ENCODE results near the gene TXNRD2.
"Not testable (repeated sequence)": the region's sequence is repeated elsewhere in the genome, so short reads cannot be mapped to it uniquely, and the experiment has no call there.

Gene TXNRD2

DNA sequence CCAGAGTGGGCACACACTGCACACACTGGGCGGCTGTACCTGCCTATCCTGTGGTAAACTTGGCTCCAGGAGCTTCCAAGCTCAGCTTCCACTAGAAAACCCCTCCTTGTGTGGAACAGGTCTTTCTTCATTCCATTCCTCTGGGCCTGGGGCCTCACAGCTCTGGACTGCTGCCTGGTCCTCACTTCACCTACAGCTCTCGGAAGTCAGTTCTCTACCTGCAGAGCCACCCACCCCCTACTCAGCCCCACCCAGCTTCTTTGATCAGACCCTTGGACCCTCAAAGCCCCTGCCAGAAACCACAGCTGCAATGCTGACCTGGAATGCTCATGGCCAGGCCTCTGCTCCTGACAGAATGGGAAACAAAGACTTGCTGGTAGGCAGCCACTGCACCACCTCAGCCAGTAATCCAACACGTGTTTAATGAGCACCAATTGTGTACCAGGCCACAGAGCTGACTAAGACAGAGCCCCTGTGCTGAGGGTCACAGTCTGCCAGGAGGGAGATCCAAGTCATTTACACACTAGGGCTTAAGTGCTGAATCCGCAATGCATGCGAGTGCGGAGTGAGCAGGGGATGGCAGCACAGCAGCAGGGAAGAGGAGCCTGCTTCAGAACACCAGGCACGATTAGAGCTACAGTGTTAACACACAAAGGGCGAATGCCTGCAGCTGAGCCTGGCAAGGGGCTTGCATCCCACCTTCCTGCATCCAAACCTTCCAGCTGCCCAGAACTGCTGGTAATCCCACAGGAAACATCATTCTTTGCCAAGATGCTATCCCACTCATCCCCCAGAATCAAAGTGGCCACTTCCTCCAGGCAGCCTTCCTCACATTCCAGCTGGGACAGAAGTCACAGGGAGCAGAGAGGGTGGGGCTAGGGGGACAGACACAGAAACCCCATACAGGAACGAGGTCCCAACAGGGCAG, 91.5 kb downstream of the TXNRD2 start:
- DNase-seq = no peak

DNA sequence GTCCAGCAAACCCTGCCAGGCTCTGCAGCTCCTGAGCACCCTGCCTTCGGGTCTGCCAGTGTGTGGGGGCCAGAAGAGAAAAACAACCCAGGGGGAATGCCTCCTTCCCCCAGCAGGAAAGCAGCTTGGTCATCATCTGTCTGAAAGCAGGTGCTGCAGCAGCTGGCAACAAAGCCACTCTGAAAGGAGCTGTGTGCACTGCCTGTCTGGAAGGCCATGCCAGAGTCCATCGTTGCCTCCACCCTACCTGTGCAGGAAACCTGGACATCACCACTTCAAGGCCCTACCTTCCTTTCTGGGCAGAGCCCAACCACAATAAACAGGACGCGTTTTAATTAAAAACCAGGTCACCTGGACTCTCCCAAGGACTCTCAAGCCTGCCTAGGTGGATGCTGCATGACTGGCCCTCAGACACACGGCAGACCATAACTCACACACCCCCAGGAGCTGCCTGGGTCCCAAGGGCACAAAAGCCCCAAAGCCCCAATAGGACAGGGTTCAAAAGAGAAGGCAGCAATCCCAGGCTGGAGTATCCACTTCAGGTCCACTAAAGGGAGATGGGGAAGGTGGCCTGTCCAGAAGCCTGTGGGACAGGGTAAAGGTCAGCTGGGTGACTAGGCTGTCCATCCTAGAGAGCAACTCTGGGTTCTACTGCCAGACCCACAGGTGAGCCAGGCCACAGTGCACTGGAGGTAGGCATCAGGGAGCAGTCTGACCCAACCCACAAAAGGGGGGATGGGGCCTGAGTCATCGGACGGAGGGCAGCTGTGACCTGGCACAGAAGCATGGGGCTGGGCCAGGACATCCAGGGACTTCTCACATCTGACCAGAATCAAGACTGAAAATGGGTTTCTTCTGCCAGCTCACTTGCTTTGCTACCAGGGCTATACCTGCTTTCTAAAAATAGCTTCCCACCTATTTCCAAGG, 93.1 kb downstream of the TXNRD2 start:
- peak in 1 of 51 donors; percentile 21 for DNase-seq

DNA sequence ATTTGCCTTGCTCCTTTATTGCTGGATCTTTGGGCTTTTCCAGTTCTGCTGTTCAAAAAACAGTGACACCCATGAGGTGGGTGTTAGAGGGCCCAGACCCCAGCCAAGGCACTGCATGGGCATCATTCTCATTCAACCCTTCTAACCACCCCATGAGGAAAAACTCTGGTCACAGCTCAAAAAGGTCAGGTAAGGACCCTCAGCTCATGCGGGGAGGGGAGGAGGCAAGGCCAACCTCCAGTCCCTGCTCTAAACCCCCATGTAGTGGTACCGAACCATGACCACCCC, 94.3 kb downstream of the TXNRD2 start:
- DNase-seq = no peak

DNA sequence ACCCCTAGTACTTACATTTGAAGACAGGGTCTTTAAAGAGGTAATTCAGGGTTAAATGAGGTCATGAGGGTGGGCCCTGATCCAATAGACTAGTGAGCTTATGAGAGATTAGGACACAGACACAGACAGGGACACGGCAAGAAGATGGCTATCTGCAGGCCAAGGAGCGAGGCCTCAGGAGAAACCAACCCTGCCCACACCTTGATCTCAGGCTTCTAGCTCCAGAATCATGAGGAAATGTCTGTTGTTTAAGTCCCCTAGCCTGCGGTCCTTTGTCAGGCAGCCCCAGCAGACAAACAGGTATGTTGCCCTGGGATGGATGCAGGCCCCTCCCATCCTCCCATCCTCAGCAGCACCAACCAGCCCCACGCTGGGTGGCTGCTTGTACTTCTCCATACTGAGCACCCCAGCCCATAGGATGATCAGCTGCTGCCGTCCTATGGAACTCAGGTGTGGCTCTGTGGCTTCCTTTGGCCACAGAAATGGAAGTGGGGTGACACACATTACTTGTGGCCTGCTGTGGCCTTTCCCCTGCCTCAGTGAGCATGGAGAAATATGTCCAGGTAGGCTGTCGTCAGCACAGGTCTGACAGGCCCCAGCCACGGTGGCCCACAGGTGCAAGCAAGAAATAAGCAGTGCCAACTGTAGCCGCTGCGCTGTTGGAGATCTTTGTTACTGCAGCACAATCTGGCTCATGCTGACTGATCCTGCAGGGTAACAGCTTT, 94.8 kb downstream of the TXNRD2 start:
- no peak for DNase-seq

DNA sequence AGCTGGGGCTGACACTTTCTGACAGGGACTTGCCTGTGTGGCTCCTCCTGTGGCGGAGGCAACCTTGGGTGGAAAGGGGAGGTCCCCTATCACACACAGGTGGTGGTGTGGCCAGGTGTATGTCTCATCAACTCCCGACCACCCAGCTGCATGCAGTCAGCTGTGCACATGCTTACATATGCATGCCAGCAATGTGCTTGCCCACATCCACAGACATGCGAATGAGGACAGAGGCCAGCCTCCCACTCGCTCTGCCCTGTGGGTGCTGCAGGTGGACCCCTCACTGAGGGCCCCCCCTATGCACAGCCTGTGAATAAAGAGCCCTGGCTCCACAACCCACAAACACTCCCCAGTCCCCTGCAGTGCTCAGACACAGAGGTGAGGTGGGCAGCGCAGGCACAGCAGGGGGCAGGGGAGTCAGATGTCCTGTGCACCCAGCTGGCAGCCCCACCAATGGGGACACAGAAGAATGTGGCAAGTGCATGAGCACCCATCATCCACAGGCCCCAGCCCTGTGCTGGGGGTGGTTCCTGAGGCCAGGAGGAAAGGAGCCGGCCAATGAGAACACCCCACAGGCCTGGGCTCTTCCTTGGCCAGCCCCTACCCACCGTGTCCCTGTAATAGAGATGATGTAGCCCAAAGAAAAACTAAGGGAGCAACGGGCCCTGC, 96.4 kb downstream of the TXNRD2 start:
- DNase-seq = no peak

DNA sequence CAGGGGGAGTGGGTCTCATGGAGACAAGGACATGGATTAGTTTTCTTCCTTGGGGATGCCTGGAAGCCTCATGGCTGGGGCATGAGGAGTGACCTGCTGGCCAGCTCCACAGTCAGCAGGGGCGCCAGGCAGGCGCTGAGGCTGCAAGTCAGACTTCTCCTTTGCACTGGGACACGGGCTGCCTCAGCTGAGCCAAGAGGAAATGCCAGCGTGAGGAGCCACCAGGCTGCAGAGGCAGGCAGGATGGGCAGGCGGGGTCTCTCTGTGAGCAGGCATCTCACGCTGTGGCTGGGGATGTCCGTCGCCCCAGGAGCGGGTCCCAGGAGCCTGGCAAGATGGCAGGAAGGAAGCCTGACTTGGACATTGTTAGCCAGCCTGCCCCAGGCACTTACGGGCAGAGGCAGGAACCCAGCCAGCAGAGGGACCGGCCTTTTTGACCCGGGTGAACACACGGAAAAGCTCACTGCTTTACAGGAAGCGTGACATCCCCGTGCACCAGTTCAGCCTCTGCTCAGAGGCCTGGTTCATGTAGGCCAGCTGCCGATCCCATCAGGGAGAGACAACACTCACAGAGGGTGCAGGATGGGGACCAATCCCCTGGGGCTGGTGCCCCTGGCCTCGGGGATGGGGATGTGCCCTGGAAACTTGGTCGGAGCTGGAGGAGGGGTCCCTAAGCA, 97.1 kb downstream of the TXNRD2 start:
- peak in 27 of 51 donors; percentile 11 to 72 (median 38) for DNase-seq

DNA sequence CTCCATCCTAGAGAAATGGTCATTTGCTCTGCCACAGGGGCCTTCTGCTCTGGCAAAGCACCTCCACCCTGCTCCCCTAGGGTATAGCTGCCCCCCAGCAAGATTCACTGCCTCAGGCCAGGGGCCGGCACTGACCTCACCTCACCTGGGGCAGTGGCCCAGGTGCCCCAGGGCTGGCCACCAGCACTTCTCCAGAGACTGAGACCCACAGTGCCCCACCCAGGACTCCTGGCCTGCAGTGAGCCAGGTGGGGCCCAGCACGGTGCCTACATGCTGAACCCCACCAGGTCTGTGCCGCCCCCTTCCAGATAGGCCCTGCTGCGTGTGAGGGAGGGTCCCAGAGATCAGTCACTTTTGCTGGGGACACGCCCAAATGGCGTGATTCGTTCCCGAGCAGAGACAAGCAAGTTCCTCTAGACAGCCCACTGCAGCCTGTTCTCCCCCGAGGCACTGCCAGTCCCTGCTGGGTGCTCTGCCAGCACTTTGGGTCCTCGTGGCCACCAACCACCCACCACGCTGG, 97.7 kb downstream of the TXNRD2 start:
- no peak for DNase-seq

DNA sequence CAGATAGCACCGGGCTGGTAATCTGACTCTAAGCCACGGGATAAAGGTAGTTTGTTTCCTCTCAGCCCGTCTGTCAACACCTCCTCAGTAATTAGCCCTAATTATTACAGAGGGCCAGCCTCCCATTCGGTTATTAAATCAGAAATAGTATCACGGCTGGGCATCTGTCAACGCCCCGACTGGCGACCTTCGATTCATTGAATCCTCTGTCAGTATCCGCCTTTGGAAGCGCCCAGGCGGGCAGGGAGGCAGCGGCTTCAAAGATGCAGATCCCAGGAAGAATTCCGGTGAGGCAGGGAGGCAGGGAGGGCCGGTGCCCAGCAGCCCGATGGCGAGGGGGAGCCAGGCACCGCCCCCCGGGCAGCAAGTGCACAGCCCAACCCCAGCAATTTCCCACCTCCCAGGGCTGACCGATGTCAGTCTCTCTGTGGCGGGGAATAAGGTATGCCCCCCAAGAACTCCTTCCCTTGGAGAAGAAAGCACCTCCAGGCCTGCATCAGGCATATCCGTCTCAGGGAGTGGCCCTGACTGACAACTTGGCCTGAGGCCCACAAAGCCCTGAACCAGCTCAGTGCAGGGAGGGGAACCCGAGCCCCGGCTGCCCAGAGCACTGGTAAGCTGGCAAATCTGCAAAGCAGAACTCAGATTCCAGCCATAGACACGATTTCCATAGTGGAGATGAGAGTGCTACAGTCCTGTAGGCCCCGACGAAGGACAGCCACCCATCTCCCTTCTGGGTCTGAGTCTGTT, 98.3 kb downstream of the TXNRD2 start:
- DNase-seq = no peak

DNA sequence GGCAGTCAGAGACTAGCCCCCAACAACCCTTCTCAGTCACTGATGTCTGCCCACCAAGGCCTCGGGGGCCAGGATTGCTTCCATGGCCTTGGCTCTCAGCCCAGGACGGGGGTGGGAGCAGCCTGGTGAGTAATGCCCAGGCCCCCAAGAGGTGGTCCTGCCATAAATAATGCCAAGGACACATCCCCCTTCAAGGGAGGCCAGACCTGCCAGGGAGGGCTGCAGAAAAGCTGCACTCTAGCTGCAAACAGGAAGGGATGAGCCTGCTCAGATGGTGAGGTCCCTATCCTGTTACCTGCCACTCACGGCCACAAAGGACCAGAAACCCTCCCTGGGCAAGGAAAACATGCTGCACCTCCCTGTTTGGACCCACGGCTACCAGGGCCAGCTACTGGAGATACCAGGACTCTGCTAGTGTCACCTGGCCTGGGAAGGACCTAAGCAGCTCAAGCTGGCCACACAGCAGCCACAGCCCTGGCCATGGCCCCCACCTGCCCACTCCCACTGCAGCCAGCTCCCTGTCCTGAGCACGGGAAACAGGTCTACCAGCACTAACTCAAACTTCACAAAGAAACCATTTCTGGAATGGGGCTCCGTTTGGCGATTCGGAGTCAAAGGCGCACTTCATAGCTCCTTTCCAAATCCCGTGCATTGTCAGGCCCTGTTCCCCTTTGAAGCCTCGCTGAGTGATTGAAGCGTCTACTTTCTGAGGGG, 99.1 kb downstream of the TXNRD2 start:
- no peak for DNase-seq

DNA sequence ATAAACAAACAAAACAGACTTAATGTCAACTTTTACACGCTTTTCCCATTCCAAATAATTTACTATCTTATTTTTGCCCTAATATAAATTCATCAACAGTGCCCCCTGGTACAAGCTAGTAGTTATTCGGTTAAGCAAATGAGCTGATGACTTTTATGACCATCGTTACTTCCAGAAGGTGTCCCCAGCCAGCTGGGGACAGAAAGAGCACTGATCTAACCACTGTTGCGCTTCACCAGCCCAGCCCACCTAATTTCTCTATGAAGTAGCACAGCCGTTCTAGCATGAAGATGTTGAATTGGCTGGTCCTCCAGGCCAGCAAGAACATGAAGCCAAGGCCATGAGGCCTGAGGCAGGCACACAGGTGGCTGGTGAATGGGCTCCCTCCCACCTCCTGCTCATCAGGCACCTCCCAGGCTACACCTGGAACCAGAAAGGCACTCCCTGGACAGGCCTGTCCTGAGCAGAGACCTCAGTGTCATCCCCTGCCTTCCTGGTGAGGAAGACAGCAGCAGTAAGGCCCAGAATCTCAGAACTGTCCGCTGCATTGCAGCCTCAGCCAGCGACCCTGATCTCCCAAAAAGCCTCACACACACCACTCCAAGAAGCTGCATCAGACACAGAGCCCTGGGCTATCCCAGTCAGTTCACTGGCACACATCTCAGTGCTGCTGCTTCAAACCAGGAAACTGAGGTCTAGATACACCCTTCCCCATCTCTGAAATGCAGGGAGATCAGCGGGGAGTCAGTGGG, 99.8 kb downstream of the TXNRD2 start:
- no peak for DNase-seq

DNA sequence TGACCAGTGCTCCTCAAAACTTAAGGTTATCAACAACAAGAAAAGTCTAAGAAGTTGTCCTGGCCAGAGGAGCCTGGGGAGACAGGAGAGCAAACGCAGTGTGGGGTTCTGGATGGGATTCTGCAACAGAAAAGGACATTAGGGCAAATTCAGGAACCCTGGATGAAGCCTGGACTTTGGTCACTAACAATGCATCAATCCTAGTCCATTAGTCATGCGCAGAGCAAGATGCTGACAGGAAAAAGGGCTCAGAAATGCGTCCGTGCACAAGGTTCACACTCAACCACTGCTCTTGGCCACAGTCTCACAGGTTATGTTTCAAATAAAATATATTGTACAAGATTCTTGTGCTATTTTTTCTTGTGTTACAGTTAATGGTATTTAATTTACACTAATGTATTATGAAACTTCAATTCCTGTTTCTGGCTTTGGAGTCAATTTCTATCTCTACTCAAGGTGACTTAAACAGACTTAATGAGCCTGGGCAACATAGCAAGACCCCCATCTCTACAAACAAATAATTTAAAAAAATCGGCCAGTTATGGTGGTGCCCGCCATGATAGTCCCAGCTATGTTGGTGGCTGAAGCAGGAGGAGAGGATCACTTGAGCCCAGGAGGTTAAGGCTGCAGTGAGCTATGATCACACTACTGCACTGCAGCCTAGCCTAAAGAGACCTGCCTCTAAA, 100.5 kb downstream of the TXNRD2 start:
- no peak for DNase-seq

DNA sequence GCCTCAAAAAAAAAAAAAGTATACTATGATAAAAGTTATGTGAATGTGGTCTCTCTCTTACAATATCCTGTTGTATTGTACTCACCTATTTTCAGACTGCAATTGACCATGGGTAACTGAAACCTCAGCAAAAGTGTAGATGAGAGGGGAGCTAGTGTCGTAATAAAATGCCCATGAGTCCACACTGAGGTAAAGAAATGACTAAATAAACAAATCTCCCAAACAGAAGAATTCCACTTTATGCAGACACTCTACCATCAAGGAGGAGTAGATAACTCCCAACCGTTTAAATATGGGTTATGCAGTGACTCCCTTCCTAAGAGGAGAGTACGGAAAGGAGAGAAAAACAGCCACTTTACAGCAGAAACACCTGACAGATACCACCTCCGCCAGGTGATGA, 101.6 kb downstream of the TXNRD2 start:
- no peak for DNase-seq

DNA sequence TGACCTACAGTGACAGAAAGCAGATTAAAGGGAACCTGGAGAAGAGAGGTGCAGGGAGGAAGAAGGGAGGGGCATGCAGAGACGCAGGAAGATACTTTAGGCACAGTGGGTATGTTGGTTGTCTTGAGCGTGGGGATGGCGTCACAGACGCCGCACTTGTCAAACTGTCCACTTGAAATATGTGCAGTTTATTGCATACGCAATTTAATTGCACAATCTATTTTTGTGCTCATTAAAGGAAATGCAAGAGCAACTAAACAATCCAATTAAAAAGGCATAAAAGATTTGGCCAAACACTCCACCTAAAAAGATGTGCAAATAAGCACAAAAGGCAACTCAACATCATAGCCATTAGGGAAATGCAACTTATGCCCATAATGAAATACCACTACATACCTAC, 103.7 kb downstream of the TXNRD2 start:
- no peak for DNase-seq

DNA sequence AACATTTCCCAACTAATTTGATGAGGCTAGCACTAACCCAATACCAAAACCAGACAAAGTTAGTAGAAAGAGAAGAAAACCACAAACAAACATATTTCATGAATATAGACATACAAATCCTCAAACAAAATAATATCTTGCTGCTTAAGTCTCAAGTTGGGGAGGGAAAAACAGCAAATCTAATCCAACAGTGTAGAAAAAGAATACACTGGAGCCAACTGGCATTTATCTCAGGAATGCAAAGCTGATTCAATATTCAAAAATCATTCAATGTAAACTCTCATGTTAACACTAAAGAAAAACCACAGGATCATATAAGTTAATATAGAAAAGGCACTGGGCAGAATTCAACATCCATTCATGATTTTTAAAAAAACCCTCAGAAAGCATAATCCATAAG, 105.1 kb downstream of the TXNRD2 start:
- no peak for DNase-seq

DNA sequence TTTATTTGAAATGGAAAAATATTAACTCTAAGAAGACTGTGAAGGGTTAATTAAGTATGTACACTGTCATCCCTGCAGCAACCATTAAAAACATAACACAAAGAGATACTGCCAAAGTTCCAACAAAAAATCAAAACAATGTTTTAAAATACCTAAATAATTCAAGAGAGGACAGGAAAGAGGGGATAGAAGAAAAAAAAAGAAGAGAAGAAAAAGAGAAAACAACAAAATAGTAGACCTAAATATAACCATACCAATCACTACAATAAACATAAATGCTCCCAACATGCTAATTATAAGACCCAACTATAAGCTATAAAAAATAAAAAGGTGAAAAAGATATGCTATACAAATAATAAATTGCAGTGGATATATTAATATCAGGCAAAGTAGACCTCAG, 107.0 kb downstream of the TXNRD2 start:
- DNase-seq = no peak

DNA sequence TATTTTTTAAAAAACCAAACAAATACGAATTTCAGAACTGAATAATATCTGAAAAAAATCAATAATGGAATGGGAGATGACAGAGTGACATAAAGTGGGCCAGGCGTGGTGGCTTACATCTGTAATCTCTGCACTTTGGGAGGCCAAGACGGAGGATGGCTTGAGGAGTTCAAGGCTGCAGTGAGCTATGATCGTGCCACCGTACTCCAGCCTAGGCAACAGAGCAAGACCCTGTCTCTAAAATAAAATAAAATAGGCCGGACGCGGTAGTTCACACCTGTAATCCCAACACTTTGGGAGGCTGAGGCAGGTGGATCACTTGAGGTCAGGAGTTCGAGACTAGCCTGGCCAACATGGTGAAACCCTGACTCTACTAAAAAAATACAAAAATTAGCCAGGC, 108.3 kb downstream of the TXNRD2 start:
- not testable (repeated sequence) for DNase-seq

DNA sequence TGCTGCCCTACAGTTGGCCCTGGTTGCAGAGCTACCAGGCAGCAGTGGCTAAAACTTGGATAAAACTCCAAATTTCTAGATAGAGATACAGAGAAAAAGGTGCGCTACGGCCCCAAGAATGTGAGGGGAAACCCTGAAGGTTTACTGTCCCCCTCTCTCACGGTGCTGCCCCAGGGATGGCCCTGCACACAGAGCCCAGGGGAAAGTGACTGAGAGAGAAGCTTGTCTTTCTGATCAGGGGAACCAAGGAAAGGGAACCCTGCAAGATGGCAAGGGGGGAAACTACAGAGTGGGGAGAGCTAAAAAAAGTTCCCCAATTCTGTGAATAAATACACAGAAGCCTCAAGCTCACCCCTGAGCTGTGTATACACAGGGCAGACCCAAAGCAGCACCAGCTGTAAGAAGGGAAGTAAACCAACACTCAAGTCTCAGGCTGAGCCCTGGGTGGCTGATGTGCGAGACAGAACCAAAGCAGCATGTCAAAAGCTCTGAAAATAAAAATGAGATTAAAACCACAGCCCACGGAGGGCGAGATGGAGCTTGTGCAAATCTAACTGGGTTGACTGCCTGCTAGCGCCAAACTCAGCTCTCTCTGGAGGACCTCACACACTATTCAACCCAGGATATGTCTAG, 109.0 kb downstream of the TXNRD2 start:
- DNase-seq = no peak

Data from hypothalamus (tissue), 51 donors.